Measurements from ENCODE around the gene GJA1. TPM values are rescaled to one million over a fixed set of nuclear protein-coding genes. Genes with fewer than 3 reads are reported as not detected.

The GJA1 gene
- total and polyA plus RNA-seq, 4 donors, result 0.32 to 2.8 (median 1.9) TPM

DNA sequence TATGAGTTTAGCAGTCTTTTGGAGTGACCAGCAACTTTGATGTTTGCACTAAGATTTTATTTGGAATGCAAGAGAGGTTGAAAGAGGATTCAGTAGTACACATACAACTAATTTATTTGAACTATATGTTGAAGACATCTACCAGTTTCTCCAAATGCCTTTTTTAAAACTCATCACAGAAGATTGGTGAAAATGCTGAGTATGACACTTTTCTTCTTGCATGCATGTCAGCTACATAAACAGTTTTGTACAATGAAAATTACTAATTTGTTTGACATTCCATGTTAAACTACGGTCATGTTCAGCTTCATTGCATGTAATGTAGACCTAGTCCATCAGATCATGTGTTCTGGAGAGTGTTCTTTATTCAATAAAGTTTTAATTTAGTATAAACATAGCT lies 13.9 kb downstream of the GJA1 start:
- H3K4me1 ChIP-seq (ENCODE audit: control insufficient read depth in 4 of 4, insufficient read depth in 4 of 4, low read length in 3 of 4), result no peaks in the 10 kb centered on the region
- WGBS, result 81% methylated on average over 1 of the region's 1 CpG
- no peak overlapping the region for H3K9ac ChIP-seq (ENCODE audit: low read depth in 1 of 2, low read length in 2 of 2)
- H3K27ac ChIP-seq (ENCODE audit: low read depth in 1 of 2, low read length in 2 of 2), result no peak overlapping the region
- no peaks in the 10 kb centered on the region for H3K9me3 ChIP-seq (ENCODE audit: control insufficient read depth in 4 of 4, low read length in 3 of 4)
- DNase-seq (ENCODE audit: low spot score), result no peak
- TF ChIP-seq FOXA1 (IDR thresholded peaks at IDR 0.05) (no peak), HNF4G (IDR thresholded peaks at IDR 0.05) (no peak), EGR1 (IDR thresholded peaks at IDR 0.05; ENCODE audit: low read depth in 2 of 2) (no peak), TAF1 (conservative IDR thresholded peaks at IDR 0.05) (no peak), SP1 (IDR thresholded peaks at IDR 0.05) (no peak), NR2F2 (IDR thresholded peaks at IDR 0.05) (no peak), HNF4A (conservative IDR thresholded peaks at IDR 0.05) (no peak), RAD21 (IDR thresholded peaks at IDR 0.05) (no peak), RXRA (IDR thresholded peaks at IDR 0.05) (no peak), GABPA (IDR thresholded peaks at IDR 0.05 in 1 of 2, conservative IDR thresholded peaks at IDR 0.05 in 1 of 2) (no peak), YY1 (IDR thresholded peaks at IDR 0.05) (no peak), JUND (IDR thresholded peaks at IDR 0.05) (no peak), FOXA2 (IDR thresholded peaks at IDR 0.05) (no peak)
- TF ChIP-seq, protein P1, sequence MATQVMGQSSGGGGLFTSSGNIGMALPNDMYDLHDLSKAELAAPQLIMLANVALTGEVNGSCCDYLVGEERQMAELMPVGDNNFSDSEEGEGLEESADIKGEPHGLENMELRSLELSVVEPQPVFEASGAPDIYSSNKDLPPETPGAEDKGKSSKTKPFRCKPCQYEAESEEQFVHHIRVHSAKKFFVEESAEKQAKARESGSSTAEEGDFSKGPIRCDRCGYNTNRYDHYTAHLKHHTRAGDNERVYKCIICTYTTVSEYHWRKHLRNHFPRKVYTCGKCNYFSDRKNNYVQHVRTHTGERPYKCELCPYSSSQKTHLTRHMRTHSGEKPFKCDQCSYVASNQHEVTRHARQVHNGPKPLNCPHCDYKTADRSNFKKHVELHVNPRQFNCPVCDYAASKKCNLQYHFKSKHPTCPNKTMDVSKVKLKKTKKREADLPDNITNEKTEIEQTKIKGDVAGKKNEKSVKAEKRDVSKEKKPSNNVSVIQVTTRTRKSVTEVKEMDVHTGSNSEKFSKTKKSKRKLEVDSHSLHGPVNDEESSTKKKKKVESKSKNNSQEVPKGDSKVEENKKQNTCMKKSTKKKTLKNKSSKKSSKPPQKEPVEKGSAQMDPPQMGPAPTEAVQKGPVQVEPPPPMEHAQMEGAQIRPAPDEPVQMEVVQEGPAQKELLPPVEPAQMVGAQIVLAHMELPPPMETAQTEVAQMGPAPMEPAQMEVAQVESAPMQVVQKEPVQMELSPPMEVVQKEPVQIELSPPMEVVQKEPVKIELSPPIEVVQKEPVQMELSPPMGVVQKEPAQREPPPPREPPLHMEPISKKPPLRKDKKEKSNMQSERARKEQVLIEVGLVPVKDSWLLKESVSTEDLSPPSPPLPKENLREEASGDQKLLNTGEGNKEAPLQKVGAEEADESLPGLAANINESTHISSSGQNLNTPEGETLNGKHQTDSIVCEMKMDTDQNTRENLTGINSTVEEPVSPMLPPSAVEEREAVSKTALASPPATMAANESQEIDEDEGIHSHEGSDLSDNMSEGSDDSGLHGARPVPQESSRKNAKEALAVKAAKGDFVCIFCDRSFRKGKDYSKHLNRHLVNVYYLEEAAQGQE (IDR thresholded peaks at IDR 0.05), result no peak
- TF ChIP-seq, protein P2, sequence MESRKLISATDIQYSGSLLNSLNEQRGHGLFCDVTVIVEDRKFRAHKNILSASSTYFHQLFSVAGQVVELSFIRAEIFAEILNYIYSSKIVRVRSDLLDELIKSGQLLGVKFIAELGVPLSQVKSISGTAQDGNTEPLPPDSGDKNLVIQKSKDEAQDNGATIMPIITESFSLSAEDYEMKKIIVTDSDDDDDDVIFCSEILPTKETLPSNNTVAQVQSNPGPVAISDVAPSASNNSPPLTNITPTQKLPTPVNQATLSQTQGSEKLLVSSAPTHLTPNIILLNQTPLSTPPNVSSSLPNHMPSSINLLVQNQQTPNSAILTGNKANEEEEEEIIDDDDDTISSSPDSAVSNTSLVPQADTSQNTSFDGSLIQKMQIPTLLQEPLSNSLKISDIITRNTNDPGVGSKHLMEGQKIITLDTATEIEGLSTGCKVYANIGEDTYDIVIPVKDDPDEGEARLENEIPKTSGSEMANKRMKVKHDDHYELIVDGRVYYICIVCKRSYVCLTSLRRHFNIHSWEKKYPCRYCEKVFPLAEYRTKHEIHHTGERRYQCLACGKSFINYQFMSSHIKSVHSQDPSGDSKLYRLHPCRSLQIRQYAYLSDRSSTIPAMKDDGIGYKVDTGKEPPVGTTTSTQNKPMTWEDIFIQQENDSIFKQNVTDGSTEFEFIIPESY (IDR thresholded peaks at IDR 0.05), result no peak
- TF ChIP-seq, protein P3, sequence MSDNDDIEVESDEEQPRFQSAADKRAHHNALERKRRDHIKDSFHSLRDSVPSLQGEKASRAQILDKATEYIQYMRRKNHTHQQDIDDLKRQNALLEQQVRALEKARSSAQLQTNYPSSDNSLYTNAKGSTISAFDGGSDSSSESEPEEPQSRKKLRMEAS (IDR thresholded peaks at IDR 0.05), result no peak
- TF ChIP-seq, protein P4, sequence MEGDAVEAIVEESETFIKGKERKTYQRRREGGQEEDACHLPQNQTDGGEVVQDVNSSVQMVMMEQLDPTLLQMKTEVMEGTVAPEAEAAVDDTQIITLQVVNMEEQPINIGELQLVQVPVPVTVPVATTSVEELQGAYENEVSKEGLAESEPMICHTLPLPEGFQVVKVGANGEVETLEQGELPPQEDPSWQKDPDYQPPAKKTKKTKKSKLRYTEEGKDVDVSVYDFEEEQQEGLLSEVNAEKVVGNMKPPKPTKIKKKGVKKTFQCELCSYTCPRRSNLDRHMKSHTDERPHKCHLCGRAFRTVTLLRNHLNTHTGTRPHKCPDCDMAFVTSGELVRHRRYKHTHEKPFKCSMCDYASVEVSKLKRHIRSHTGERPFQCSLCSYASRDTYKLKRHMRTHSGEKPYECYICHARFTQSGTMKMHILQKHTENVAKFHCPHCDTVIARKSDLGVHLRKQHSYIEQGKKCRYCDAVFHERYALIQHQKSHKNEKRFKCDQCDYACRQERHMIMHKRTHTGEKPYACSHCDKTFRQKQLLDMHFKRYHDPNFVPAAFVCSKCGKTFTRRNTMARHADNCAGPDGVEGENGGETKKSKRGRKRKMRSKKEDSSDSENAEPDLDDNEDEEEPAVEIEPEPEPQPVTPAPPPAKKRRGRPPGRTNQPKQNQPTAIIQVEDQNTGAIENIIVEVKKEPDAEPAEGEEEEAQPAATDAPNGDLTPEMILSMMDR (IDR thresholded peaks at IDR 0.05; ENCODE audit: low read depth, low read length, missing input control), result no peak
- TF ChIP-seq, protein P5, sequence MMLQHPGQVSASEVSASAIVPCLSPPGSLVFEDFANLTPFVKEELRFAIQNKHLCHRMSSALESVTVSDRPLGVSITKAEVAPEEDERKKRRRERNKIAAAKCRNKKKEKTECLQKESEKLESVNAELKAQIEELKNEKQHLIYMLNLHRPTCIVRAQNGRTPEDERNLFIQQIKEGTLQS (IDR thresholded peaks at IDR 0.05), result no peak
- H3K27me3 ChIP-seq (ENCODE audit: control insufficient read depth in 4 of 4, insufficient read depth in 4 of 4, low read length in 3 of 4), result no peaks in the 10 kb centered on the region
- H3K36me3 ChIP-seq (ENCODE audit: control insufficient read depth in 4 of 4, insufficient read depth in 3 of 4, low read depth in 1 of 4, low read length in 3 of 4), result no peaks in the 10 kb centered on the region
- no peak overlapping the region for H3K4me3 ChIP-seq (ENCODE audit: low read depth in 1 of 3, low read length in 3 of 3)
